ENCODE measurements around the gene HIPK2.

GRCh38 chr7:139702313-139702731, 75.5 kb downstream of the HIPK2 start:
- no peak for TF ChIP-seq CTCF (conservative IDR thresholded peaks at IDR 0.05; ENCODE audit: low read depth, low read length)
- TF ChIP-seq MAZ (IDR thresholded peaks at IDR 0.05; ENCODE audit: borderline replicate concordance, low read depth, low read length), result no peak

All from IMR-90 (cell line).